ENCODE measurements around the gene RAB20.

DNA sequence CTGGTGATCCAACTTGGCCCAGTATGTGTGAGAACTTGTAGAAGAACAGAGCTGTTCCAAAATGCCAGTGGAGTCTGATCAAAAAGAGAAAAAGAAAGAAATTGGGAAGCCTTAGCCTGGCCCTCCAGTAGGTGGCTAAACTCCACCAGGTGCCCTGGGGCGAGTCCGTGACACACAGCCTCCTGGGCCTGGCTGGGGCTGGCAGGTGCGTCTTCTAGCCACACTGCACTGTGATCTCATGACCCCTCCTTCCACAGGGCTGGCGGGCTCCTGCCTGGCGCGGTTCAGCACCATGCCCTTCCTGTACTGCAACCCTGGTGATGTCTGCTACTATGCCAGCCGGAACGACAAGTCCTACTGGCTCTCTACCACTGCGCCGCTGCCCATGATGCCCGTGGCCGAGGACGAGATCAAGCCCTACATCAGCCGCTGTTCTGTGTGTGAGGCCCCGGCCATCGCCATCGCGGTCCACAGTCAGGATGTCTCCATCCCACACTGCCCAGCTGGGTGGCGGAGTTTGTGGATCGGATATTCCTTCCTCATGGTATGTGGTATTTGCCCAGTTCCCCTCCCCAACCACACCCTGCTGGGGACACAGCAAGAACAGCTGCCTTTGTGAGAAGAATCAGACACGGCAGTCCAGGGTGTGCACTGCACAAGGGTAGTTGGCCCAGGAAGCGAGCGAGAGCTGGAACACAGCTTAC is 53.7 kb downstream of the RAB20 start:
- TF ChIP-seq, protein P1, sequence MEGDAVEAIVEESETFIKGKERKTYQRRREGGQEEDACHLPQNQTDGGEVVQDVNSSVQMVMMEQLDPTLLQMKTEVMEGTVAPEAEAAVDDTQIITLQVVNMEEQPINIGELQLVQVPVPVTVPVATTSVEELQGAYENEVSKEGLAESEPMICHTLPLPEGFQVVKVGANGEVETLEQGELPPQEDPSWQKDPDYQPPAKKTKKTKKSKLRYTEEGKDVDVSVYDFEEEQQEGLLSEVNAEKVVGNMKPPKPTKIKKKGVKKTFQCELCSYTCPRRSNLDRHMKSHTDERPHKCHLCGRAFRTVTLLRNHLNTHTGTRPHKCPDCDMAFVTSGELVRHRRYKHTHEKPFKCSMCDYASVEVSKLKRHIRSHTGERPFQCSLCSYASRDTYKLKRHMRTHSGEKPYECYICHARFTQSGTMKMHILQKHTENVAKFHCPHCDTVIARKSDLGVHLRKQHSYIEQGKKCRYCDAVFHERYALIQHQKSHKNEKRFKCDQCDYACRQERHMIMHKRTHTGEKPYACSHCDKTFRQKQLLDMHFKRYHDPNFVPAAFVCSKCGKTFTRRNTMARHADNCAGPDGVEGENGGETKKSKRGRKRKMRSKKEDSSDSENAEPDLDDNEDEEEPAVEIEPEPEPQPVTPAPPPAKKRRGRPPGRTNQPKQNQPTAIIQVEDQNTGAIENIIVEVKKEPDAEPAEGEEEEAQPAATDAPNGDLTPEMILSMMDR (IDR thresholded peaks at IDR 0.05; ENCODE audit: insufficient read depth, low read depth, low read length), result no peak
- TF ChIP-seq EZH2 (IDR thresholded peaks at IDR 0.05; ENCODE audit: insufficient read depth, low read length), result no peak

Measured in astrocyte (in vitro differentiated cells and primary cell).